GM18505 (cell line): Measurements from ENCODE around the gene KDM5C.

Experiments
- ATAC-seq: cut with Tn5 transposase; IDR thresholded peaks from one replicate; pipeline ENCODE4 v1.9.1; 2021; ENCODE audit not compliant: unreplicated experiment
- POLR2A ChIP-seq: IDR thresholded peaks from 4 replicates; pipeline ENCODE4 v1.6.1; 2011; ENCODE audit warnings: borderline replicate concordance; ENCODE audit not compliant: insufficient read depth, insufficient read length; ENCODE audit errors: extremely low read depth

KDM5C gene

DNA sequence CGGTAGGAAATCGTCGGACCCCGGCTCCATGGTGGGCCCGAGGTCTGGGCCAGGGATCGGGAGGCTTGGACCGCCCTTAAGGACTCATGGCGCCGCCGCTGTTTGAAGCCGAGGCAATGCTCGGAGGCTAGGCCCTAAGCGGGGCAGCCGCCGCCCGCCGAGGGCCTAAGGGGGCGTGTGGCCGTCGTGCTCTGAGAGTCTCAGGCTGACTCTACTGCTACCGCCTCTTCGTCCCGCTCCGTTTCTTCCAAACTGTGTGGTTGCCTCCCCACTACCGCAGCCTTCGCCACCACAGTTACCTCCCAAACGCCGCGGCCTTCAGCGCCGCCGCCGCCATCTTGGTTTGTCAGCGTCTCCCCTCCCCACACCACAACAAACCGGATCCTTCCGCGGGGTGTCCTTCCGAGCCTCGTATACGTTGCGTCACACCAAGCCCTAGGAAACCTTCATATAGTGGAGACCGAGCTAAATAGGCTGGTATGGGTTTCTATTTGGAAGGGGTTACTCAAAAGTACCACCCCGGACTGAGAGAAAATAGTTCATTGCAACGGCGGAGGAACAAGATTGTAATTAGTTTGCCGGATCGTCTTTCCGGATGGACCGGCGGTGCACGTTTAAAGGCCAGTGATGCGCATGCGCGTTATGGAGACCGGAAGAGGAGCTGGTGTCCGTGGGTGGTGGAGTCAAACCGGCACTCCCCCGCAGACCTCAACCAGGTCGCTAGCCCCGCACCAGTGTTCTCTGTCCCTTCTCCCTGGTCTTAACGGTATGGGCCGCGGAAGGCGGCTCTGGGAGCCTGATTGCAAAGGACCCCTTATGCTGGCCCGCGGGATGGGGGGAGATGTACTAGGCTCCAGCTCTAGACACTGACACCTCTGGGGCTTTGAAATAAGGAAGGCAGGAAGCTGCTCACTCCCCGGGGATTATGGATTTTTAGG is at the start of gene KDM5C:
TSS of gene KDM5C (minus strand) at position 348 of the 938 bp plus-strand sequence. CDS start at position 30, 318 bp downstream.
- peak; percentile 92 for TF ChIP-seq POLR2A
- ATAC-seq: peak; percentile 85

DNA sequence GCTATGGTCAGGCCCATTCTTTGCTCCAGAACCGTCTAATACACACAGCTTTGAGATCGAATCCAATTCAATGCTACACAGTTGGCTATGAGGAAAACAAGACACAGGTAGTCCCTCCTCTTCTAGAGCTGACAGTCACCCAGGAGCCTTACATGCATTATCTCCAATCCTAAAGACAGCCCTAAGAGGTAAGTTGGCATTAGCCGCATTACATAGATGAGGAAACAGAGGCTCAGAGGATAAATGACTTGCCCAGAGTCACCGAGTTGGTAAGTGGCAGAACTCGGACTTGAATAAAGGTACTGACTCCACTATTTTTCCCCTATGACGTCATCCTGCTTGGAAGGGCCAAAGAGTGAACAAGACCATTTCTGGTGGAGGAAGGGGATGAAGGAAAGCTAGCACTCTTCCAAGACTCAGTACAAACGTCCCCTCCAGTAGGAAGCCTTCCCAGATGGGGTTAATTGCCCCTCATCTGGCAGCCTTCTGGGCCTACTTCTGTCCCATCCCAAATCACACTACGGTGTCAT is 47.9 kb upstream of the KDM5C start:
- no peak for ATAC-seq
- no peak for TF ChIP-seq POLR2A

DNA sequence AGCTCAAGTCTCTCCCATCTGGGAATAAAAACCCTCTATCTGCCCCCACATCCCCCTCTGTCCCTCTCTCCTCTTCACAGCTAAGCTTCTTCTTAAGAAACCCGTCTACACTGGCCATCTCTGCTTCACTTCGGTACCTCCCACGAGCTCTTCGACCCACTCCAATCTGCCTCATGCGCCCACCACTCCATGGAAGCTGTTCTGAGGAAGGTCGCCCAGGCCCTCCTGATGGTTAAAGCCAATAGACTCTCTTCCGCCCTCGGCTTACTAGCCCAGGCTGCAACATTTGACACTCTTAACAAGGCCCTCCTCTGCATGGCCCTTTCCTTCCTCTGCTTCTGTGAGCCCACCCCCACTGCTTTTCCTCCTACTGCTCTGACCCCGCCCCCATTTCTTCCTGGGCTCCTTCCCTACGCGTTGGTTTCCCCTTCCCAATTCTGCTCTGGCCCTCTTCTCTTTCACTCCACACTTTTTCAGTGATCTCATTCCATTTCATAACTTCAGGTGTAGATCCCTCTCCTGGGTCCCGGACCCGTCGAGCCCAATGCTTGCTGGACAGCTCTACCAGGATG is 44.6 kb upstream of the KDM5C start:
- ATAC-seq: no peak
- TF ChIP-seq POLR2A: no peak

DNA sequence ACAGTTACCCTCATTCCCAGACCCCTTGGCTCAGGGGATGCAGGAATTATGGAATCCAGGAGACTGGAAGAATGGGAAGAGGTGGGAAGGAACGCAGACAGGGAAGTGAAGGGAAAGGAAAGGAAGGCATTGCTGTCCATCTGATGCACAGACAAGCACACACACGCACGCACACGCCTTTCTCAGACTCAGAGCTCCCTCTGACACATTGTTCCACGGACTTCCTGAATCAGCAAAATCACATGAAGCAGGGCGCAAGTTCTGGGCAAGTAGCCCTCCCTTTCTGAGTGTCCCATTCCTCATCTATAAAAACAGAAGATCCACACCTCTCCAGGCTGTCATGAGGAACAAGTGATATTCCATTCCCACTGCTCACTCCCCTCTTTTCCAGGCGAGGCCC is 43.2 kb upstream of the KDM5C start:
- no peak for ATAC-seq
- TF ChIP-seq POLR2A: no peak

DNA sequence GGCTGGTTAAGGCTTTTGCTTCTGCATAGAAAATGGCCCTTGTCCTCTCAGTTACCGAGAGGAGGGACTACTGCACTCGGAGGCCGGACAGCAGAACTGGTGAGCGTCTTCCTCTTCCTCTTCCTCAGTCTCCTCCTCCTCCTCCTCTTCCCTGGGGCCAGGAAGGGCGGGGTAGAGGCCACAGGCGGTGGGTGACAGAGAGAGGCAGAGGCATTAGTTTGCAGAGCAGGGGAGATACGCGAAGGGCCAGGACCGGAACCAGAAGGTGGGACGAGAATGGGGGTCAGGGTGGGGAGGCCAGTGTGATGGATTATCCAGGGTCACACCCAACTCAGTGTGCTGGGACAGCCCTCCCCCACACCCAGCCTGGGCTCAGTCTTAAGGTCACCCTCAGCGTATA is 41.9 kb upstream of the KDM5C start:
- no peak for TF ChIP-seq POLR2A
- ATAC-seq: no peak

DNA sequence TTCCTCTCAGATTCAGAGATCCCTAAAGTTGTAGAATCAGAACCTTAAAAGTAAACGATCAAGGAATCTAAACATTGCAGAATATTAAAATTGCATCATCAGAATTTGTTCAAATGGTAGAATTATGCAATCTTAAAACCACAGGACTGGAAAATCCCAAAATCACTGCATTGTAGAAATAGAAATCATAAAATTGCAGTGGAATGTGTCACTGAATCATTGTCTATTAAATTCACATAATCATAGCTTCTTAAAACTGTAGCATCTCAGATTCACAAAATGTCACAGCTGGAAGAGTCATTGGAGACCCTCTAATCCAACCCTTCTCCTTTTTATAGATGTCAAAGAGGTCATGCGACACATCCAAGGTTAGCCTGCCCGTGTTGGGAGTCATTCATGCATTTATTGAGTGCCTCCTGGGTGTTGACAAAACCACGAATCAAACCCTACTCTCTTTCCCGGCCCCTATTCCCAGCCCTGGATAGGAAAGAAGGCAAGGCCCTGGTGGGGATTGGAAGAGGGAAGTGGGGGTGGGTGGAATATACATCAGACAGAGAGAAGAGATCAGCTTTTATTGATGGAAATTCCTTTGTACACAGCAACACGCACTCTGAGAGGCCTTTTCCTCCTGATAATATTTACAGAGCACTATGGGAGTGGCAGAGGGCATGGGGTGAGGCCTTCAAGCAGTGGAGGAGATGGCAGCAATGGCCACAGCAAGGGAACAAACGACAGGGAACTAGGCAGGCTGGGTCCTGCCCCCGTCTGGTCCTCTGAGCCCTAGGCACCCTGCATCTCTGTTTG is 41.0 kb upstream of the KDM5C start:
- ATAC-seq: no peak
- TF ChIP-seq POLR2A: no peak

DNA sequence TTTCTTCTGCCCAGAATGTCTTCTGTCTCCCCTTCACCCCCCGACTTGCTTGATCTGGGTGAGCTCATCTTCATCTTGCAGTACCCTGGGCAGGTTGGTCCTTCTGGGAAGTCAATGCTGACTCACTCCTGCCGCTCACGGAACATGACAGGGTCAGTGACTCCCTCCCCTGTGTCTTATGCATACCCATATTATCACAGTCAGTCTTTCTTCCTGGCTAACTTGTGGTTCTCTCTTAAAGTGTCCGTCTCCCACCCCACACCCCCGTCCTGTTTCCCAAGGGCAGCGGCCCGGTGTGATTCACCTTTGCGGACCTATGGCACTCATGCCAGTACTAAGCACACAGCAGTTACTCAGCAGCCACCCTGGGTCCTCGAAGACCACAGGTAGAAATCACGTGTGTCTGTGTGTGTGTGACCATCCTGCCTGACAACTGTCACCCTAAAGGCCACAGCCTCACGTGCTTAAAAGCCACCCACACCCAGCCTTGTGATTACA is 38.6 kb upstream of the KDM5C start:
- TF ChIP-seq POLR2A: no peak
- ATAC-seq: no peak

DNA sequence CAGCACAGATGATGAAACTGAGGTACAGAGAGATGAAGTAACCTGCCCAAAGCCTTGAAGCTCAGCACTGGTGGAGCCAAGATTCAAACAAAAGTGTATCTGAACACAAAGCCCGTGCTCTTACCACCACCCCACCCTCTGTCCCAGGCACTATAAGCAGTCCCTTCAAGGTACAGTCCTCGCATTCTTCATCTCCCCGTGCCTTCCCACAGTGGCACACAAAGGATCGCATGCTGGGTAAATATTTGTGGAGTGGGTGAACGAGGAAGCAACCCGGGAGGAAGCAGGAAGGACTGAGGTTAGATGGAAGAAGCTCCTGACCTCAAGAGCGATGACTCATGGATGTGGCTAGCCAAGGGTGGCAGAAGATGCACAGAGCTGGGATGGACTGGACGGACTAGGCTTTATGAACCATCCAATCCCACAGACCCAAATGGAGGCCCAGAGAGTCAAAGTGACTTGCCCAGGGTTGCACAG is 37.9 kb upstream of the KDM5C start:
- no peak for ATAC-seq
- TF ChIP-seq POLR2A: no peak

DNA sequence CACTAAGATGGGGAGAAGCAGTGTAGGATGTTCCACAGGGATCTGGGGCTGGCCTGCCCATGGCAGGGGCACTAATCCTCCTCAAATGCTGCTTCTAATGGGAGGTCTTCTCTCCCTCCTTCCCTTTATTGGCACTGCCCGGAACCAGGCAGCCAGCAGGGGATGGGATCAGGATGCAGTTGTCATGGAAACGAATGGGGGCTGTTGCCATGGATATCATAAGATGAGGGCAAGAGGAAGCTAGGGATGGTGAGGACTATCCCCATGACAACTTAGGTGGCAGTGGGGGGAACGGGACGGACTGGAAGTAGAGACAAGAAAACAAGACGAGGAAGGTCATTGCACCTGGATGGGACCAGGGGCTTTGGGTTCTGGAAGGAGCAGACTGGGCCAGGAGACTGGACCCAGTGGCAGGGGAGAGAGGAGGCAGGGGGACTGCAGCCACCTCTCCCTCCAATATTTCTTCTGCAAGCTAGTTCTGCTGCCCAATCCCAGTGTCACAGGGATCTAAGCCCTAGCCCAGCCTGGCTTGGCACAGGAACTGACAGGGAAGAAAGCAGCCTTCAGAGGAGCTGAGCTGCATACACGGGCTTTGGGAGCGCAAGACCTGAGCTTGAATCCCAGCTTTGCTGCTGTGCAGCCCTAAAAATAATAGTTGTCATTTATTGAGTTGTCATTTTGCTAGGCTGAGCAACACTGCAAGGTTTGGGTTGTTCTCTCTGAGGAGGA is 37.3 kb upstream of the KDM5C start:
- no peak for TF ChIP-seq POLR2A
- ATAC-seq: no peak

DNA sequence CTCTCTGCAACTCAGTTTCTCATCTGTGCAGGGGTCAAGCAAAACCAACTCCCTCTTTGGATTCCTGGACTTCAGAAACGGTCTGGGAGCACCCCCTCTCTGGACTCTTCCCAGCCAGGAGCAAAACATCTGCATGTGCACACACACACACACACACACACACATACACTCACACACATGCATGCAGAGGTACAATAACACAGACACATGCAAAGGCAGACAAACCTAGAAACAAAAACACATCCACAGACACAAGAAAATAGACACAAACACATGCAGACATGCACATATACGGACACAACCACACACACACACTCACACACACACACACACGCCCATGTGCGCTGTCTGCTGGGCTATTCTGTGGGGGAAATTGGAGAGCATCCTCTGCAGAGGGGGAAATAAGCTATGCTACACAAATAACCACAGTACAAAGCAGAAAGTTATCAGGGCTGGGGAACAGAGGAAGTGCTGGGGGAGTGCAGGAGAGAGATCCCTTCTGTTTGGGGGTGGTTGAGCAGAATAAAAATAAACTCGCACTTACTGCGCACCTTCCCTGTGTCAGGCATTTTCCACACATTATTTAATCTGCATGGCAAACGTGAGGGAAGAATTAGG is 36.5 kb upstream of the KDM5C start:
- no peak for ATAC-seq
- no peak for TF ChIP-seq POLR2A

DNA sequence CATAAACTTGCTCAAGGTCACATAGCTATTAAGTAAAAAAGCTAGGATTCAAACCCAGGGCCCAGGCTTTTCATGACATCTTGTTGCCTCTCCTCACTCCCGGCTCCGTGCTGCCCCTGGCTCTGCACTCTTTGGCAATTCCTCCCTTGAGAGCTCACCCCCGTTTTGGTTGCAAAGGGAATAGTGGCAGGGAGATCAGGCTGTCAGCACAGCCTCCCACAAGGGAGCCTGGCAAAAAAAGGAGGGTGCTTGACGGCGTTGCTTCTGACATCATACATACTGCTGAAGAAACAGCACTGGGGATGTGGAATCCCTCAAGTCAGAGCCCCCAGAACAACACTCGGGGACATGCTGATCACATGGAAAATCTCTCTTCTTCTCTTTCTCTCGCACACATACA is 35.8 kb upstream of the KDM5C start:
- no peak for TF ChIP-seq POLR2A
- no peak for ATAC-seq
